Neuronal stem cell (in vitro differentiated cells): ENCODE results near the gene IZUMO4.
"Not testable (repeated sequence)": the region's sequence is repeated elsewhere in the genome, so short reads cannot be mapped to it uniquely, and the experiment has no call there.

Source experiments
- DNase-seq: peaks from one replicate; pipeline ENCODE4 v3.0.0-alpha.2; 2013; ENCODE audit warnings: low spot score
- H2AFZ ChIP-seq: one replicate; pipeline ENCODE4 v1.6.1; 2013; ENCODE audit warnings: mild to moderate bottlenecking, low read length, inconsistent platforms
- H2AK5ac ChIP-seq: 2 replicates; pipeline ENCODE4 v1.6.1; 2013; ENCODE audit warnings: low read depth, mild to moderate bottlenecking, inconsistent platforms, low read length, moderate library complexity, mixed read lengths
- H2BK120ac ChIP-seq: 2 replicates; pipeline ENCODE4 v1.6.1; 2013; ENCODE audit warnings: low read depth, mild to moderate bottlenecking, inconsistent platforms, low read length, moderate library complexity, mixed read lengths
- H2BK12ac ChIP-seq: one replicate; pipeline ENCODE4 v1.6.1; 2013; ENCODE audit warnings: low read length, inconsistent platforms
- H2BK15ac ChIP-seq: 2 replicates; pipeline ENCODE4 v1.6.1; 2013; ENCODE audit warnings: mild to moderate bottlenecking, low read length, inconsistent platforms, mixed read lengths
- H2BK5ac ChIP-seq: one replicate; pipeline ENCODE4 v1.6.1; 2013; ENCODE audit warnings: inconsistent platforms, mild to moderate bottlenecking, low read length, moderate library complexity
- H3K14ac ChIP-seq: one replicate; pipeline ENCODE4 v1.6.1; 2013; ENCODE audit warnings: low read length, inconsistent platforms
- H3K18ac ChIP-seq: 2 replicates; pipeline ENCODE4 v1.6.1; 2013; ENCODE audit warnings: low read length, inconsistent platforms
- H3K23ac ChIP-seq: 2 replicates; pipeline ENCODE4 v1.6.1; 2013; ENCODE audit warnings: low read depth, mild to moderate bottlenecking, mixed read lengths, low read length, inconsistent platforms; ENCODE audit not compliant: poor library complexity
- H3K27ac ChIP-seq: replicated peaks from 3 replicates; pipeline ENCODE4 v1.5.1; 2013; ENCODE audit warnings: low read length, inconsistent platforms
- H3K27me3 ChIP-seq, 3 experiments: 2 replicates each; pipeline ENCODE4 v1.6.1; 2013; ENCODE audit warnings: low read length in 3 of 3, mild to moderate bottlenecking in 2 of 3, inconsistent platforms in 1 of 3, low read depth in 1 of 3, mixed read lengths in 1 of 3, moderate library complexity in 1 of 3; ENCODE audit not compliant: control insufficient read depth in 3 of 3, insufficient read depth in 3 of 3
- H3K36me3 ChIP-seq, 2 donors: replicated peaks in 1 of 2; 2 replicates each; pipeline ENCODE4 v1.6.1; 2013; ENCODE audit warnings: low read length in 2 of 2; ENCODE audit not compliant: control insufficient read depth in 2 of 2, insufficient read depth in 2 of 2
- H3K4ac ChIP-seq: 2 replicates; pipeline ENCODE4 v1.6.1; 2013; ENCODE audit warnings: inconsistent platforms, mild to moderate bottlenecking, low read length, moderate library complexity
- H3K4me1 ChIP-seq, 2 donors: 1 replicate in 1 of 2; 2 replicates in 1 of 2; pipeline ENCODE4 v1.6.1; 2013; ENCODE audit warnings: low read length in 2 of 2, low read depth in 1 of 2; ENCODE audit not compliant: control insufficient read depth in 2 of 2, insufficient read depth in 1 of 2
- H3K4me2 ChIP-seq: one replicate; pipeline ENCODE4 v1.6.1; 2013; ENCODE audit warnings: mild to moderate bottlenecking, low read length, inconsistent platforms; ENCODE audit not compliant: insufficient read depth, poor library complexity, severe bottlenecking
- H3K4me3 ChIP-seq, 2 donors: 2 replicates each; pipeline ENCODE4 v1.5.1; 2013; ENCODE audit warnings: low read length in 2 of 2, mild to moderate bottlenecking in 2 of 2, inconsistent platforms in 1 of 2, moderate library complexity in 1 of 2
- H3K79me1 ChIP-seq: one replicate; pipeline ENCODE4 v1.6.1; 2013; ENCODE audit warnings: low read depth, mild to moderate bottlenecking, inconsistent platforms, low read length, moderate library complexity
- H3K9ac ChIP-seq: one replicate; pipeline ENCODE4 v1.6.1; 2013; ENCODE audit warnings: mild to moderate bottlenecking, low read depth, low read length, inconsistent platforms; ENCODE audit not compliant: poor library complexity
- H3K9me3 ChIP-seq, 2 donors: replicated peaks in 1 of 2; 2 replicates each; pipeline versions ENCODE3 to v1.6.1; 2013; ENCODE audit warnings: low read length in 2 of 2, mild to moderate bottlenecking in 2 of 2, inconsistent platforms in 1 of 2, low read depth in 1 of 2, mixed read lengths in 1 of 2, moderate library complexity in 1 of 2; ENCODE audit not compliant: control insufficient read depth in 2 of 2, insufficient read depth in 1 of 2
- H4K8ac ChIP-seq: one replicate; pipeline ENCODE4 v1.6.1; 2013; ENCODE audit warnings: low read depth, mild to moderate bottlenecking, inconsistent platforms, low read length, moderate library complexity
- H4K91ac ChIP-seq: one replicate; pipeline ENCODE4 v1.6.1; 2013; ENCODE audit warnings: low read length, low read depth, mild to moderate bottlenecking, inconsistent platforms; ENCODE audit not compliant: poor library complexity
- WGBS, 2 donors: extraction: QIAGEN DNeasy Blood & Tissue Kit; methylation state at CpG; one replicate each; pipeline ENCODE4 v1.1.7; 2013; ENCODE audit warnings: missing lambda C conversion rate in 2 of 2, mixed read lengths in 1 of 2; ENCODE audit not compliant: insufficient read length in 2 of 2, insufficient replicate concordance in 1 of 2; ENCODE audit errors: extremely low coverage in 2 of 2; 5-methylcytosine and 5-hydroxymethylcytosine counted together

IZUMO4 gene

DNA sequence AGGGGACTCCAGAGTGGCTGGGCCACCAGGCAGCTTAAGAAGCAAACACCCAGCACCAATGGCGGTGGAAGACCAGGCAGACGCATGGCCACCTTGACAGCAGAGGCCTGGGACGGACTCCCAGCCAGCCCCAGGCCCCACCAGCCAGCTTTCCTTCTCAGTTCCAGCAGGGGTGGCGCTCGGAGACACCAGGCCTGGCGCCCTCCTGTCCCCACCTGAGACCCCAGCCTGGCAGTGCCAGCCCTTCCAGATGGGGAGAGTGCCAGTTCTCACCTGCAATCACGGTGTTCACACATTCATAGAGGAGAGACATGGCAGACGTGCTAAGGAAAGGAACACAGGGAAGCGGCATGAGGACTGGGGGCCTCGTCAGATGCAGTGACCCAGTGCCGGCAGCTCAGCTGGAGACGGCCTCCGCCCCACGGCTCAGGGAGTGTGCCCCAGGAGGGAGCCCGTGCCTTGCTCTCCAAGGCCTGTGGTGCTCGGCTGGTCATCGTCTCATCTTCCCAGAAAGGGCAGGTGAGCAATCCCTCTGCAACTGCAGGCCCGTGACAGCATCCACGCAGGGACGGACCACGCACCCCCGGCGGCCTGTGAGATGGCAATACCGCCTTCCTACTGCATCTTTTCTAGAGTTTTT, 30.3 kb downstream of the IZUMO4 start:
- Histone ChIP-seq H2BK120ac (no peak overlapping the region), H3K4ac (no peak overlapping the region), H3K18ac (no peak overlapping the region), H2BK12ac (no peak overlapping the region), H3K4me1 (no peaks in the 10 kb centered on the region), H3K4me2 (no peak overlapping the region), H2BK15ac (no peak overlapping the region), H3K14ac (no peak overlapping the region), H2BK5ac (no peak overlapping the region), H3K9me3 (no peaks in the 10 kb centered on the region), H4K8ac (peak overlapping the region; percentile 20), H3K23ac (no peak overlapping the region), H3K36me3 (peaks cover 54 to 91% of the 10 kb centered on the region in 2 donors), H4K91ac (no peak overlapping the region), H3K4me3 (peak overlapping the region in 1 of 2 donors; percentile 41), H3K9ac (no peak overlapping the region), H3K27ac (no peak overlapping the region), H2AK5ac (no peak overlapping the region), H2AFZ (no peak overlapping the region), H3K27me3 (no peaks in the 10 kb centered on the region), H3K79me1 (peaks cover 27% of the 10 kb centered on the region)
- no CpG with 5 or more reads among the region's 24 CpGs for WGBS, 2 donors
- no peak for DNase-seq

DNA sequence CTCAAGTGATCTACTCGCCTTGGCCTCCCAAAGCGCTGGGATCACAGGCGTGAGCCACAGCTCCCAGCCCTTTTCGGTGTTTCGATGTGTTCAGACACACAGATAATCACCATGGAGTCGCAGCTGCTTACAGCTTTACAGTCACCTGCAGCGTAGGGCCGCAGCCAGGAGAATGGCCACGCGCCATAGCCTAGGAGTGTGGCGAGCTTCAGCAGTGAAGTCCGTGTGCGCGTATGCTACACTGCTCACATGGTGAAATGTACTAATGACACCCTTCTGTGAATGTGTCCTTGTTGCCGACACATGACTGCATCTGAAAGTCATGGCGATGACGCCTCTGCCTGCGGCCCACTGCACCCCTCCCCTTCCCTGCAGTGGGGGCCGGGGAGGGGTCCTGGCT, 31.0 kb downstream of the IZUMO4 start:
- Histone ChIP-seq H3K18ac (no peak overlapping the region), H2AFZ (no peak overlapping the region), H3K36me3 (peaks cover 53 to 91% of the 10 kb centered on the region in 2 donors), H3K4me2 (no peak overlapping the region), H4K91ac (peak overlapping the region; percentile 3), H3K27me3 (no peaks in the 10 kb centered on the region), H3K23ac (peak overlapping the region; percentile 52), H3K79me1 (peaks cover 32% of the 10 kb centered on the region), H3K4me3 (no peak overlapping the region), H3K4me1 (no peaks in the 10 kb centered on the region), H3K27ac (no peak overlapping the region), H3K14ac (no peak overlapping the region), H2BK12ac (no peak overlapping the region), H3K9ac (peak overlapping the region; percentile 78), H2BK15ac (no peak overlapping the region), H2BK120ac (no peak overlapping the region), H3K4ac (no peak overlapping the region), H4K8ac (no peak overlapping the region), H2AK5ac (no peak overlapping the region), H2BK5ac (no peak overlapping the region), H3K9me3 (no peaks in the 10 kb centered on the region)
- DNase-seq: no peak
- WGBS, 2 donors: no CpG with 5 or more reads among the region's 19 CpGs

- not testable (repeated sequence) for H3K9ac ChIP-seq, H3K4ac ChIP-seq, H2AK5ac ChIP-seq, H4K91ac ChIP-seq, H2BK12ac ChIP-seq, DNase-seq, H2AFZ ChIP-seq, H3K4me2 ChIP-seq, H3K9me3 ChIP-seq, H3K27ac ChIP-seq, H2BK5ac ChIP-seq, H3K27me3 ChIP-seq, H4K8ac ChIP-seq, H3K18ac ChIP-seq, H3K4me1 ChIP-seq, H2BK15ac ChIP-seq, H3K23ac ChIP-seq, H3K4me3 ChIP-seq, H2BK120ac ChIP-seq, H3K14ac ChIP-seq
- WGBS, 2 donors: no CpG with 5 or more reads among the region's 34 CpGs
- Histone ChIP-seq H3K36me3 (peaks cover 51 to 91% of the 10 kb centered on the region in 2 donors), H3K79me1 (peaks cover 37% of the 10 kb centered on the region)
These were observed 31.5 kb downstream of the IZUMO4 start for GRCh38 chr19:2128252-2128651.

GRCh38 chr19:2129022-2129421, 32.3 kb downstream of the IZUMO4 start:
- no peak overlapping the region for H4K8ac ChIP-seq
- no peaks in the 10 kb centered on the region for H3K4me1 ChIP-seq
- WGBS, 2 donors: no CpG with 5 or more reads among the region's 21 CpGs

More at GRCh38 chr19:2129022-2129421, 32.3 kb downstream of the IZUMO4 start:
- Histone ChIP-seq H3K27ac (no peak overlapping the region), H3K14ac (no peak overlapping the region), H2BK120ac (no peak overlapping the region), H3K4me3 (no peak overlapping the region), H3K23ac (no peak overlapping the region), H3K9ac (peak overlapping the region; percentile 4), H3K27me3 (no peaks in the 10 kb centered on the region), H3K4me2 (no peak overlapping the region), H3K4ac (no peak overlapping the region), H2AK5ac (no peak overlapping the region), H4K91ac (no peak overlapping the region), H2BK12ac (no peak overlapping the region), H3K18ac (no peak overlapping the region), H2BK15ac (no peak overlapping the region), H2BK5ac (no peak overlapping the region), H3K36me3 (peaks cover 46 to 88% of the 10 kb centered on the region in 2 donors), H3K9me3 (no peaks in the 10 kb centered on the region), H3K79me1 (peaks cover 33% of the 10 kb centered on the region), H2AFZ (no peak overlapping the region)
- DNase-seq: no peak
